ENCODE measurements around the gene ELK3.

The ELK3 gene

GRCh38 chr12:96193725-96194575 lies at the start of gene ELK3:
TSS of gene ELK3 (plus strand) at chr12:96194375.
- peak; percentile 50 for DNase-seq

GRCh38 chr12:96146747-96147146 lies 47.4 kb upstream of the ELK3 start:
- no peak for DNase-seq

GRCh38 chr12:96150442-96150841 lies 43.7 kb upstream of the ELK3 start:
- DNase-seq, result no peak

GRCh38 chr12:96152164-96152563 lies 42.0 kb upstream of the ELK3 start:
- no peak for DNase-seq

GRCh38 chr12:96153131-96153725 lies 40.9 kb upstream of the ELK3 start:
- DNase-seq, result no peak

GRCh38 chr12:96155181-96155580 lies 39.0 kb upstream of the ELK3 start:
- DNase-seq, result no peak

- no peak for DNase-seq
Observed at GRCh38 chr12:96155781-96156180, 38.4 kb upstream of the ELK3 start.

- no peak for DNase-seq
Observed at GRCh38 chr12:96156211-96156610, 38.0 kb upstream of the ELK3 start.

GRCh38 chr12:96157427-96157826 lies 36.7 kb upstream of the ELK3 start:
- DNase-seq, result no peak

- DNase-seq, result no peak
Observed at GRCh38 chr12:96164951-96165811, 29.0 kb upstream of the ELK3 start.

- no peak for DNase-seq
Observed at GRCh38 chr12:96166765-96167164, 27.4 kb upstream of the ELK3 start.

- DNase-seq, result no peak
Observed at GRCh38 chr12:96167492-96167891, 26.7 kb upstream of the ELK3 start.

- no peak for DNase-seq
Observed at GRCh38 chr12:96170328-96170727, 23.8 kb upstream of the ELK3 start.

GRCh38 chr12:96170762-96171161 lies 23.4 kb upstream of the ELK3 start:
- no peak for DNase-seq

- no peak for DNase-seq
Observed at GRCh38 chr12:96171905-96172304, 22.3 kb upstream of the ELK3 start.

GRCh38 chr12:96172981-96173380 lies 21.2 kb upstream of the ELK3 start:
- no peak for DNase-seq

- no peak for DNase-seq
Observed at GRCh38 chr12:96176575-96176974, 17.6 kb upstream of the ELK3 start.

- DNase-seq, result peak; percentile 11
Observed at GRCh38 chr12:96177013-96177412, 17.2 kb upstream of the ELK3 start.

- no peak for DNase-seq
Observed at GRCh38 chr12:96183734-96184370, 10.3 kb upstream of the ELK3 start.

- no peak for DNase-seq
Observed at GRCh38 chr12:96185914-96186313, 8.3 kb upstream of the ELK3 start.

- no peak for DNase-seq
Observed at GRCh38 chr12:96186607-96187301, 7.4 kb upstream of the ELK3 start.

GRCh38 chr12:96187956-96188355 lies 6.2 kb upstream of the ELK3 start:
- no peak for DNase-seq

Measured in activated gamma-delta T cell treated with Interleukin-2 at 50 U/mL for 16 hours (primary cell).